Putamen (tissue), 1 donor: ENCODE results near the gene MIF.
"Not testable (repeated sequence)": the region's sequence is repeated elsewhere in the genome, so short reads cannot be mapped to it uniquely, and the experiment has no call there.

Source experiments
- DNase-seq: peaks from one replicate; pipeline ENCODE4 v3.0.0-alpha.2; 2016; ENCODE audit warnings: low spot score

MIF gene

DNA sequence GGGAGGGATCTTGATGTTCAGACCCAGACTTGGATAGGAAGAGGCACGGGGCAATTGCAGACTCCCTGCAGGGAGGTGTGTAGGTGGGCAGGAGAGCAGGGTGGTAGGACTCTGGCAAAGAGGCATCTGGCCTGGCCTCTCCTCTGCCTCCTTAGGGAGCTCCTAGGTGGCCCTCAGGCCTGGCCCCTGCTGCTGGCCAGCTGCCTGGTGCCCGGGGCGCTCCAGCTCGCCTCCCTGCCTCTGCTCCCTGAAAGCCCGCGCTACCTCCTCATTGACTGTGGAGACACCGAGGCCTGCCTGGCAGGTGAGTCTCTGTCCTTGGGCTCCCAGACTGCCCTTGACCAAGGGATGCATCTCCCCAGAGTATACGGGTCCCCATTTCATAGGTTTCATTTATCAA is 16.6 kb upstream of the MIF start:
- DNase-seq: no peak

DNA sequence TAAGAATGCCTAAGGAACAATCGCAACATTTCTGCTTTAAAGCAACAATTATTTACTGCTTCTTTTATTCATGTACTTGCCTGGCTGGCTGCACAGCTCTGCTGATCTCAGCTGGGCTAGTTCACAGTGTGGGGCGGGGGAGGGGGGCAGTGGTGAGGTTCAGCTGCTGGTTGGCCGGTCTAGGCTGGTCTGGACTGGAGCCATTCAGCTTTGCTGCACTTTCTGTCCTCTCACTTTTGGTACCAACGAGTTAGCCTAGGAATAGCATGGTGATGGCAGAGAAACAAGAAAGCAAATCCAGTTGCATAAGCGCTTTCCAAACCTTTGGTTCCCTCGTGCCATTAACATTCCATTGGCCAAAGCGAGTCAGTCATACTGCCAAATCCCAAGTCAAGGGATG is 16.0 kb upstream of the MIF start:
- DNase-seq: no peak

DNA sequence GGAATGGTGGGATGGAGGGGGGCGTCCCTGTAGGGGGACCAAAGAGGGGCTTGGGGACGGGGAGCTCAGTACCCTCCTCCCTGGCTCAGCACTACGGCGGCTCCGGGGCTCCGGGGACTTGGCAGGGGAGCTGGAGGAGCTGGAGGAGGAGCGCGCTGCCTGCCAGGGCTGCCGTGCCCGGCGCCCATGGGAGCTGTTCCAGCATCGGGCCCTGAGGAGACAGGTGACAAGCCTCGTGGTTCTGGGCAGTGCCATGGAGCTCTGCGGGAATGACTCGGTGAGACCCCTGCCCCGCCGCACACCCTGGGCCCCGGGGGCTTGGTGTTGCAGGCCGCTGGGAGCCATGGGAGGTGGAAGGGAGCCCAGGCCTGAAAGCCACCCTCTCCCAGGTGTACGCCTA is 11.8 kb upstream of the MIF start:
- DNase-seq: no peak

GRCh38 chr22:23883658-23884057 is 10.5 kb upstream of the MIF start:
- DNase-seq: no peak

- DNase-seq: no peak
Observed at GRCh38 chr22:23884140-23884539, 10.0 kb upstream of the MIF start.

GRCh38 chr22:23888615-23889401 is 5.4 kb upstream of the MIF start:
- no peak for DNase-seq

GRCh38 chr22:23889620-23890019 is 4.6 kb upstream of the MIF start:
- DNase-seq: no peak

DNA sequence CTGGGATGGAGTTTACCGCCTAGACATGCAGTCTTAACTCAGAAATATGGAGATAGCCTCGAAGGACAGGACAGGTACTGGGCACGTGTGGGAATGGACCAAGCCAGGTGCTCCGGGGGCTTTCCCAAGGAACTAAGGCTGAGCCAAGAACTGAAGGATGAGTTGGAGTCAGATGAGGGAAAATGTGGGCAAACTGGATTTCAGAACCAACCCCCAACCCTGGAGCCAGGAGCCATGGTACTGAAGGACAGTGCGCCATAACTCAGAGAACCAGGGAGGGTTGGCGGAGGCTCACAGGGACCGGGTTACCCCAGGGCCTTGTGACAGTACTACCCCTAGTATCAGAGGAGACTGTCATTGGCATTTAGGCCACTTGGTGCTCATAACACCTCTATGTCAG is 2.5 kb upstream of the MIF start:
- no peak for DNase-seq

DNA sequence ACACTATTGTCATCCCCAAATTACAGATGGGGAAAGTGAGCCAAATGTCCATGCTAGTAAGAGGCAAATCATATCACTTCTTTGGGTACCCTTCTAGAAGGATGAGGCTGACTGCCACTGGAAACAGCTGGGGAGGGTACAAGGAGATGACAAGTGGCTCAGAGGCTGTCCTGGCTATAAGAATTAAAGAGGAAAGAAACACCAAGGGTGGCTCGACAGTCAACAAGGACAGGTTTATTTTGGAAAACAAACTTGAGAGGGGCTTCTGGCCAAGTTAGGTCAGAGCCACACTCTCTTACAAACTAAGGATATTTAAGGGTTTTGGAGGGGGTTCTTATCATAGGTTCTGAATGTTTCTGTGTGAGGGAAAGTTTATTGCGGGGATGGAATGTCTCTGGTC is 2.1 kb upstream of the MIF start:
- DNase-seq: no peak

DNA sequence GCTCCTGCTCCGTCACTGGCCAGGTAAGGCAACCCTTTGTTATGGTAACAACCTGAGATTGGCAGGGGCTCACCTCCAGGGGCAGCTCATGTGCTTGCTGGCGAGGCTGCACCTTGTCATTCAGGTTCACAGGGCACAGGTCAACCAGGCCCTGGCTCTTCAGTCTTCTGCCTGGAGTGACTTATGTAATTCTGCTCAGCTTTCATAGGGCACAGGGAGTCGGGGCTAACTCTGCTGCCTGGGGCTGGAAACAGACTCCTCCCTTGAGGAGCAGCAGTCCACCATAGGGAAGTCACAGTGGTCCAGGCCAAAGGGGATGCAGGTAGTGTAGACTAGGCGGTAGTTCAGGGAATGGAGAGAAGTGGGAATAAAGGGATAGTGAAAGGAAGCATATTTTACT is 1.5 kb upstream of the MIF start:
- no peak for DNase-seq

DNA sequence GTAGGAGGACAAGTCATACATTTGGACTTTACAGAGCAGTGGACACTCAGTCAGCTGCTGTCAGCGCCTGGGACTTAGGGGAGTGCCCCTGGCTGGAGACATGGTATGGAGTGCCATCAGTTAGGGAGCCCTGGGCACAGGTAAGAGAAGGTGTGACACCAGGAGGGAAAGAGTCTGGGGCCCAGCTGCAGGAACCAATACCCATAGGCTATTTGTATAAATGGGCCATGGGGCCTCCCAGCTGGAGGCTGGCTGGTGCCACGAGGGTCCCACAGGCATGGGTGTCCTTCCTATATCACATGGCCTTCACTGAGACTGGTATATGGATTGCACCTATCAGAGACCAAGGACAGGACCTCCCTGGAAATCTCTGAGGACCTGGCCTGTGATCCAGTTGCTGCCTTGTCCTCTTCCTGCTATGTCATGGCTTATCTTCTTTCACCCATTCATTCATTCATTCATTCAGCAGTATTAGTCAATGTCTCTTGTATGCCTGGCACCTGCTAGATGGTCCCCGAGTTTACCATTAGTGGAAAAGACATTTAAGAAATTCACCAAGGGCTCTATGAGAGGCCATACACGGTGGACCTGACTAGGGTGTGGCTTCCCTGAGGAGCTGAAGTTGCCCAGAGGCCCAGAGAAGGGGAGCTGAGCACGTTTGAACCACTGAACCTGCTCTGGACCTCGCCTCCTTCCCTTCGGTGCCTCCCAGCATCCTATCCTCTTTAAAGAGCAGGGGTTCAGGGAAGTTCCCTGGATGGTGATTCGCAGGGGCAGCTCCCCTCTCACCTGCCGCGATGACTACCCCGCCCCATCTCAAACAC is 850 bp upstream of the MIF start:
- no peak for DNase-seq

DNA sequence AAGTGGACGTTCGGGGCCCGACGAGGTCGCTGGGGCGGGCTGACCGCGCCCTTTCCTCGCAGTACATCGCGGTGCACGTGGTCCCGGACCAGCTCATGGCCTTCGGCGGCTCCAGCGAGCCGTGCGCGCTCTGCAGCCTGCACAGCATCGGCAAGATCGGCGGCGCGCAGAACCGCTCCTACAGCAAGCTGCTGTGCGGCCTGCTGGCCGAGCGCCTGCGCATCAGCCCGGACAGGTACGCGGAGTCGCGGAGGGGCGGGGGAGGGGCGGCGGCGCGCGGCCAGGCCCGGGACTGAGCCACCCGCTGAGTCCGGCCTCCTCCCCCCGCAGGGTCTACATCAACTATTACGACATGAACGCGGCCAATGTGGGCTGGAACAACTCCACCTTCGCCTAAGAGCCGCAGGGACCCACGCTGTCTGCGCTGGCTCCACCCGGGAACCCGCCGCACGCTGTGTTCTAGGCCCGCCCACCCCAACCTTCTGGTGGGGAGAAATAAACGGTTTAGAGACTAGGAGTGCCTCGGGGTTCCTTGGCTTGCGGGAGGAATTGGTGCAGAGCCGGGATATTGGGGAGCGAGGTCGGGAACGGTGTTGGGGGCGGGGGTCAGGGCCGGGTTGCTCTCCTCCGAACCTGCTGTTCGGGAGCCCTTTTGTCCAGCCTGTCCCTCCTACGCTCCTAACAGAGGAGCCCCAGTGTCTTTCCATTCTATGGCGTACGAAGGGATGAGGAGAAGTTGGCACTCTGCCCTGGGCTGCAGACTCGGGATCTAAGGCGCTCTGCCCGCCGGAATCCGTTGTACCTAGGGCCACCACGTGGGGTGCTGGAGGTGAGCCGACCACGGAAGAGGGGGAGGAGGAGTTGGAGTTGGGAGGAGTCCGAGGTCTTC is 771 bp downstream of the MIF start:
- peak; percentile 49 for DNase-seq

DNA sequence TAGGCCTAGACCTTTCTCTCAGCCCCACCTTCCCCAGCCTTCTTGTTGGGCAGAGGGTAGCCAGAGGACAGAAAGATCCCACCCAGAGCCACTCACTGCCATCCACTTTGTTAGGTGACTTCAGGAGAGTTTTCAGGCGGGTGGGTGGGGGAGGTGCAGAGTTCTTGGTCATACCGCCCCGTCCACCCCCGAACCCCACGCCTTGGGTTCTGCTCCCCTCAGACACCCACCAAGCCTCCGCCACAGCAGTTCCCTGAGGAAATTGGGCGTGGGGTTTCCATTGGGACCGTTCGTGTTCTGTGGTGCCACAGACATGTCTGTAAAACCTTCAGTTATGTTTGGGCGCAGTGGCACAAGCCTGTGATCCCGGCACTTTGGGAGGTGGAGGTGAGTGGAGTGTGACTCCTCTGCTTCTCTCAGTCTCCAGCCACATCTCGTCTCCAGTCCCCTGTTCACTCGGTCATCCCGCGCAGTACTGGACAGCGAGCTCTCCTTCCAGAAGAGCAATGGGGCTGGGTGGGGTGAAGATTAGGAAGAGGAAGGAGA is 1.5 kb downstream of the MIF start:
- no peak for DNase-seq

- no peak for DNase-seq
Observed at GRCh38 chr22:23896166-23896522, 2.0 kb downstream of the MIF start.

DNA sequence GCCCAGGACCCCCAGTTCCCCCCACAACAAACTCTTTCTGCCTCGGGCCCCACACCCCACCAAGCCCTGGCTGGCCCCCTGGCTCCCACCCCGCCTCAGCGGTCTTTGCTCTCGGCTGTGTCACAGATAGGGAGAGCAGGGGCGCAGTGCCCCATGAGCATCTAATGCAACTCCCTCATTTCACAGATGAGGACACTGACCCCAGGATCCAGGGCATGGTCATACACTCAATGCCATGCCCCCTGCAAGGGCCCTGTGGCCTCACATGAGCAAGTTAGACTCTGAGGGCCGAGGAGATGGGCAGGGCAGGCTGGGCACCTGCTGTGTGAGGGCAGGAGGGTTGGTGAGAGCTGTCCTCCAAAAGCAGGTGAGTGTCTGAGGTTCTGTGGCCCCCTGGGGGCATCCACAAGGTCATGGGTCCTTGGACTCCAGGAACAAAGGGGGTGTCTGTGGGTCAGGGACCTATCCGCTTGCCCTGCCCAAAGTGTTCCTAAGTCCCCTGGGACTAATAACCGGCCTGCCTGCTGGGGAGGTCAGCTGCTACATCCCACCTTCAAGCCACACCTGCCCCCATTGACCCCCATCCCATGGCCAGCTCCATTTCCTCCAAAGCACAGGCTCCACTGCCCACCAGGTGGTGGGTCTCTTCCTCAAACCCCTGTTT is 2.5 kb downstream of the MIF start:
- DNase-seq: no peak

DNA sequence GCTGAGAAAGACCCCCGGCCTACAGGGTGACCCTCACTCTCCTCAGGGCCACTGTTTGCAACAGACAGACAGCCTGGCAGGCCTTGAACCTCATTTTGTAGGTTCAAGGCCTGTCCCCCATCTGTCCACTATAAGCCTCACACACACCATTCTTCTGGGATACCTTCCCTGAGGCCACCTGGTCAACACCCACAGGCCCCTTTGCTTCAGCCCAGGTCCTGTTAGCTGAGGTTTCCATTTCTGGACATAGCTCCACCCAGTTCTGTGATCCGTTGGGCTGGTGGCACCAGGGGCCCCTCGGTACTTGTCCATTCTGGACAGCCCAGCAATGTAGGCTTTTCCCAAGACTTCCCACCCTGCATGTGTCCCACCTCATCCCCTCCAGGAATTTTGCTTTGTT is 3.1 kb downstream of the MIF start:
- DNase-seq: no peak

DNA sequence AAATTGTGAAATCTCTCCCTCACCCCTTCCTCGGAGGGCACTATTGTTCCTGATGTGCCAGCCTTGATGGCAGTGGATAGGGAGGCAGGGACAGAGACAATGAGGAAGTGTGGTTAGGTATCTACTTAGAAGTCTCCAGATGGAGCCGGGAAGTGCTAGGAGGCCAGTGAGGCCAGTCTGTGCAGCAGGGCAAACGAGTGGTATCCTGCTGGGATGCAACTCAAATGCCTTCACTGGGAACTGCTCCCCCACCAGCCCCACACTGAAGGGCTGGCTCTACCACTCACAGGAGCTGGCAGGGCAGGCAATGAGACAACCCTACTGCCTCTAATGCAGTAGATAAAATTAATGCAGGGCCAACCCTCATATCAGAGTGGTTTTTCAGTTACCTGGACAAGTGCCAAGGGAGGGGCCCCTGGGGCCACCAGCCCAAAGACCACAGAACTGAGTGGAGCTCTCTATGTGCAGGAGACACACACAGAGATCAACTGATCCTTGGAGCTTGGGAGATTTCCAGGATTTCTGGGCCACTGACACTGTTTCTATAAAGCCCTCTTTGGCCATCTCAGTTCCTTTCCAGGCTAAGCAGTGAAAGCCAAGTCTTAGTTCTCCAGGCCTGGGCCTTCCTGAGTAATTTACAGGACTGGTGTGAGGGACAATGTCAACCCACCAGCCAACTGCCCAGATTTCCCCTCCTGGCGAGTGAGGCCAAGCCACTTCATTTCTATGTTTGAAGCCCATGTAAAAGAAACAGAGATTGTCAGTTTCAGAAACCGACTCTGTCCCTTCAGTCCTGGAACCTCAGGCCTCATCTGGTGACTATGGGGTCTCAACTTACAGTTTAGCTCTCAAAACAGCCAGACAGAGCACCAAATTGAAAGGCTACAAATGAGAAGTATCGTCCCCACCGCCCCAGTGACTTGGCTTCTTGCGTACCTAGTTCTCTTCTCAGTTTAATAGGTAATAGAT is 4.1 kb downstream of the MIF start:
- no peak for DNase-seq

DNA sequence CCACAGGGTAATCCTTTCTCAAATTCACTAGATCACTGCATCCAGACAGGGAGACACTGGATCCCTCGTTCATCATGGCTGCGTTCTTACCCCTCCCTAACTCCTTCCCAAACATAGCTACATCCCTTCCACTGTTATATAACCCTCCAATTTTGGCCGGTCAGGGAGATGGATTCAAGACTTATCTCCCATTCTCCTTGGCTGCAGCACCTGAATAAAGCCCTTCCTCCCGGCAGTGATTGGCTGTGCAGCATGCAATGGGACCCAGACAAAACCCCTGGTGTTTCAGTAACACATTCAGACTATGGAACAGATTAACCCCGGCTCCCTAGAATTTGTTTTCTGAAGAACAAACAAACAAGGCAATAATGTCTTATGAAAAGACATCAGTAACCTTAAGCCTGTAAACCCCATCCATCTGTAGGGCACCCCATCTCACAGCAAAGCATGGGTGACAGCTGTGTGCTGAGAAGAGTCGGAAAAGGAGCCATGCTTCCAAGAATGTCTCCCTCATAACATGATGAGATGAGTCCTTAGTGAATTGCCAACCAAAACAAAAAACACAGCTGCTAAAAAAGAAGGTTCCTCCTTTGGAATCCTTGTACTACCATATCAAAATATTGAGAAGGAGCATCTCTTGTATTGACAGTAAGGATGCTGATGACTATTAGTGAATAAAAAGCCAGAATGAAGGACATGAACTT is 5.0 kb downstream of the MIF start:
- DNase-seq: no peak

DNA sequence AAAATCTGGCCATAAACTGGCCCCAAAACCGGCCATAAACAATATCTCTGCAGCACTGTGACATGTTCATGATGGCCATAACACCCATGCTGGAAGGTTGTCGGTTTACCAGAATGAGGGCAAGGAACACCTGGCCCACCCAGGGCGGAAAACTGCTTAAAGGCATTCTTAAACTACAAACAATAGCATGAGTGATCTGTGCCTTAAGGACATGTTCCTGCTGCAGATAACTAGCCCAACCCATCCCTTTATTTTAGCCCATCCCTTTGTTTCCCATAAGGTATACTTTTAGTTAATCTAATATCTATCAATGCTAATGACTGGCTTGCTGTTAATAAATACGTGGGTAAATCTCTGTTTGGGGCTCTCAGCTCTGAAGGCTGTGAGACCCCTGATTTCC is 6.0 kb downstream of the MIF start:
- DNase-seq: not testable (repeated sequence)

DNA sequence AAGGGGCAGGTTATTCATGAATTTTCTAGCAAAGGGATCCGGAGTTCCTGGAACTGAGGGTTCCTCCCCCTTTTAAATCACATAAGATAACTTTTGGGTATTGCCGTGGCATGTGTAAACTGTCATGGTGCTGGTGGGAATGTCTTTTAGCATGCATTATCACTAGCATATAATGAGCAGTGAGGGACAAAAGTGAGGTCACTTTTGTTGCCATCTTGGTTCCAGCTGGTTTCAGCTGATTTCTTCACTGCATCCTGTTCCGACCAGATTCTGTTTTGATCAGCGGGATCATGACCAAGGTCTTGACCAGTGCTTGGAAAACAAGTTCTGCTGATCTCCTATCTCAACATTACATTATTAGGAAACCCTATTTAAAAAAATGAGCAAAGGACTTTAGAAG is 7.4 kb downstream of the MIF start:
- no peak for DNase-seq
